ENCODE measurements around the gene SF3A2.

Gene SF3A2

GRCh38 chr19:2207991-2208860 lies 28.4 kb upstream of the SF3A2 start:
- peak; percentile 50 for DNase-seq (ENCODE audit: low read depth)

GRCh38 chr19:2208975-2209374 lies 27.6 kb upstream of the SF3A2 start:
- no peak for DNase-seq (ENCODE audit: low read depth)

- DNase-seq (ENCODE audit: low read depth), result no peak
These were observed 27.2 kb upstream of the SF3A2 start for GRCh38 chr19:2209408-2209807.

- DNase-seq (ENCODE audit: low read depth), result no peak
These were observed 26.4 kb upstream of the SF3A2 start for GRCh38 chr19:2210206-2210605.

- DNase-seq (ENCODE audit: low read depth), result no peak
These were observed 25.5 kb upstream of the SF3A2 start for GRCh38 chr19:2210987-2211740.

GRCh38 chr19:2212861-2213711 lies 23.5 kb upstream of the SF3A2 start:
- DNase-seq (ENCODE audit: low read depth), result no peak

- DNase-seq (ENCODE audit: low read depth), result no peak
These were observed 22.8 kb upstream of the SF3A2 start for GRCh38 chr19:2213799-2214198.

- DNase-seq (ENCODE audit: low read depth), result no peak
These were observed 22.4 kb upstream of the SF3A2 start for GRCh38 chr19:2214251-2214650.

- DNase-seq (ENCODE audit: low read depth), result no peak
These were observed 21.3 kb upstream of the SF3A2 start for GRCh38 chr19:2215281-2215751.

GRCh38 chr19:2216361-2217225 lies 20.0 kb upstream of the SF3A2 start:
- DNase-seq (ENCODE audit: low read depth), result no peak

- DNase-seq (ENCODE audit: low read depth), result no peak
These were observed 19.0 kb upstream of the SF3A2 start for GRCh38 chr19:2217591-2217990.

- no peak for DNase-seq (ENCODE audit: low read depth)
These were observed 16.9 kb upstream of the SF3A2 start for GRCh38 chr19:2219726-2220125.

- peak; percentile 54 for DNase-seq (ENCODE audit: low read depth)
These were observed 15.3 kb upstream of the SF3A2 start for GRCh38 chr19:2221250-2221831.

- no peak for DNase-seq (ENCODE audit: low read depth)
These were observed 14.7 kb upstream of the SF3A2 start for GRCh38 chr19:2221918-2222317.

- DNase-seq (ENCODE audit: low read depth), result no peak
These were observed 13.2 kb upstream of the SF3A2 start for GRCh38 chr19:2223391-2223790.

GRCh38 chr19:2223959-2224358 lies 12.7 kb upstream of the SF3A2 start:
- DNase-seq (ENCODE audit: low read depth), result no peak

GRCh38 chr19:2224754-2225349 lies 11.8 kb upstream of the SF3A2 start:
- DNase-seq (ENCODE audit: low read depth), result no peak

GRCh38 chr19:2225415-2226050 lies 11.1 kb upstream of the SF3A2 start:
- DNase-seq (ENCODE audit: low read depth), result no peak

- DNase-seq (ENCODE audit: low read depth), result no peak
These were observed 10.4 kb upstream of the SF3A2 start for GRCh38 chr19:2226051-2226839.

Data from amniotic epithelial cell (primary cell).